NOMO-1 treated with DMSO at 0.1 percent for 48 hours (cell line): ENCODE results near the gene ZSWIM5.
A peak's percentile ranks its signal among the peaks of the same experiment; 100 is the strongest.
"Not testable (repeated sequence)": the region's sequence is repeated elsewhere in the genome, so short reads cannot be mapped to it uniquely, and the experiment has no call there.

Experiments used
- DNase-seq: peaks from one replicate; lab custom pipeline; 2025; ENCODE audit not compliant: unreplicated experiment; lab: John Stamatoyannopoulos, UW

The ZSWIM5 gene

GRCh38 chr1:45008076-45008475 is 198.3 kb downstream of the ZSWIM5 start:
- no peak for DNase-seq

- no peak for DNase-seq
Observed at GRCh38 chr1:45007311-45007710, 199.1 kb downstream of the ZSWIM5 start.

GRCh38 chr1:45005761-45006160 is 200.6 kb downstream of the ZSWIM5 start:
- DNase-seq: no peak

GRCh38 chr1:45004281-45004920 is 202.0 kb downstream of the ZSWIM5 start:
- no peak for DNase-seq

- DNase-seq: no peak
Observed at GRCh38 chr1:45003741-45004140, 202.7 kb downstream of the ZSWIM5 start.

GRCh38 chr1:45002650-45003645 is 203.5 kb downstream of the ZSWIM5 start:
- no peak for DNase-seq

- not testable (repeated sequence) for DNase-seq
Observed at GRCh38 chr1:45001576-45001975, 204.8 kb downstream of the ZSWIM5 start.

GRCh38 chr1:45001011-45001481 is 205.4 kb downstream of the ZSWIM5 start:
- no peak for DNase-seq

- no peak for DNase-seq
Observed at GRCh38 chr1:44999232-44999631, 207.2 kb downstream of the ZSWIM5 start.

GRCh38 chr1:44995467-44996238 is 210.8 kb downstream of the ZSWIM5 start:
- DNase-seq: no peak

GRCh38 chr1:44994309-44994898 is 212.0 kb downstream of the ZSWIM5 start:
- DNase-seq: no peak

GRCh38 chr1:44988531-44989156 is 217.8 kb downstream of the ZSWIM5 start:
- no peak for DNase-seq

- DNase-seq: peak; percentile 72
Observed at GRCh38 chr1:44985747-44986359, 220.6 kb downstream of the ZSWIM5 start.

- not testable (repeated sequence) for DNase-seq
Observed at GRCh38 chr1:44977372-44977771, 229.0 kb downstream of the ZSWIM5 start.

- DNase-seq: no peak
Observed at GRCh38 chr1:44976252-44976651, 230.2 kb downstream of the ZSWIM5 start.

- peak; percentile 62 for DNase-seq
Observed at GRCh38 chr1:44973645-44974044, 232.8 kb downstream of the ZSWIM5 start.

GRCh38 chr1:44970317-44970716 is 236.1 kb downstream of the ZSWIM5 start:
- no peak for DNase-seq
